Measurements from ENCODE around the gene MYO15A.

MYO15A gene

GRCh38 chr17:18106211-18106610 lies 2.3 kb upstream of the MYO15A start:
- DNase-seq = no peak

GRCh38 chr17:18107061-18107790 lies 1.3 kb upstream of the MYO15A start:
- no peak for DNase-seq

DNA sequence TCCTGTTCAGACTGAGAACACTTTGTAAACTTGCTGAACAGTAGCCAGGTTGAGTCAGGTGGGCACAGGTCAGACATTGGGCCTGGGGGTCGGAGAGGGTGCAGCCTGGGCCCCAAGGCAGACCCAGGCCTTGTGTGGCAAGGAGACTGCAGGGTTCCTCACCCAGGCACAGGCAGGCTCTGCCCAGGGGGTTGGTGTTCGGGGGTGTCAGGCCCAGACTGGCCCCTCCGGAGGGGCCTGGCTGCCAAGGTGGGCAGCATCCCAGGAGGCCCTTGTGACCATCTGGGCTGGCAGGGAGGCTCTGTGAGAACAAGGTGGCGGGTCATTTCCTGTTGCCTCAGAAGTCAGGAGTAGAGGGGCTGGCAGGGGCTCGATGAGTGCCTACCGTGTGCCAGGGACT lies 585 bp upstream of the MYO15A start:
- no peak for DNase-seq

DNA sequence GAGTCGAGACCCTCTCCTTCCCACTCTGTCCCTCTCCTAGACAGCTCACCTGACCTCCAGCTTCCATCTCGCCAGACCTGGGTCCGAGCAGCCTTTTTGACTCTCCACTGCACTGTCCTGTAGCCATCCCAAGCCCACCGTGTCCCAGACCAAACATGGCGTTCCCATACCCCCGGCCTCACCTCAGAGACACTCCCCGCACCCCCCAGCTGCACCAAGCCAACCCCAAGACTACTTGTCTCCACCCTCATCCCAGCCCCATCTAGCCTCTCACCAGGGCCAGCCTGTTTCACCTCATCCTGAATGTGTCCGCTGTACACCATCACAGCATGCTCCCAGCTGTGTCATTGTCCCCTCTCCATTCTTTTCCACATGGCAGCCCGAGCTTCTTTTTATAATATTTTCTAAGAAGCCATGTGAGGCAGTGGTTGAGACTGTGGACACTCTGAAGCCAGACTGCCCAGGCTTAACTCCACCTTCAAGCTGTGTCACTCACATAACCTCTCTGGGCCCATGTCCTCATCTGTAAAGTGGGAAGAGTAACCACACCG lies 1.5 kb downstream of the MYO15A start:
- no peak for DNase-seq

GRCh38 chr17:18110636-18111145 lies 2.1 kb downstream of the MYO15A start:
- no peak for DNase-seq

GRCh38 chr17:18111330-18111971 lies 2.9 kb downstream of the MYO15A start:
- no peak for DNase-seq

GRCh38 chr17:18115517-18115916 lies 7.0 kb downstream of the MYO15A start:
- no peak for DNase-seq

DNA sequence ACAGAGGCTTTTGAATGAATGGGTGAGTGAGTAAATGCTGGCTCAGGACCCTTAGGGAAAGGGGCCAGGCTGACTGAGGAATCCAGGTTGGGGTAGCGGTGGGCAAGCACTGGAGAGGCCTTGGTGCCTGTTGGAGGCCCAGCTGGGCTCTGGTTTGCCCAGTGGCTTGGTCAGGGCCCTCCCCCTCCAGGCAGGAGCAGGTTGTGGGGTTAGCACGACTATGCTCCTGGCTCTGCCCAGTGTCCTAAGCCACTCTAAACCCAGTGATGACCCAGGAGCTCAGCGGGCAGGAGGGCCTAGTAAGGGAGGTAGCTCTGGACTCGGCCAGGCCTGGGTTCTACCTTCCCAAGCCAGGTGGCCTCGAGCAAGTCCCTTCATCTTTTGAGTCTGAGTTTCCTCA lies 7.5 kb downstream of the MYO15A start:
- no peak for DNase-seq

DNA sequence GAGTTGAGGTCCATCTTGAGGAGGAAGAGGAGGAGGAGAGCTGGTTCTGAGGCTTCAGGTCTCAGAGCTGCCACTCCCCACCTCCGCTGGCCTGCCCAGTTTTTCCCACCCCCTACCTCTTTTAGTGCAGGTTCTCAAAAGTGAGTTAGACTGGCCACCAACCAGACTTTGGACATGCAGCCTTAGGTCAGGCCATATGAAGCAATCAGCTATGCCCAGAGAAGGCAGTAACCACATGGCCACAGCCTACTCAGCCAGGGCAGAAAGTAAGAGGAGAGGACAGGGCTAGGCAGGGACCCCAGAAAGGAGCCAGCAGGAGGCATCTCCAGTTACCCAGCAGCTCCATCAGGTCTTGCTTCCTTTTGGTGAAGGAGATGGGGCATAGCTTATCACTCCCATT lies 9.0 kb downstream of the MYO15A start:
- DNase-seq = no peak

DNA sequence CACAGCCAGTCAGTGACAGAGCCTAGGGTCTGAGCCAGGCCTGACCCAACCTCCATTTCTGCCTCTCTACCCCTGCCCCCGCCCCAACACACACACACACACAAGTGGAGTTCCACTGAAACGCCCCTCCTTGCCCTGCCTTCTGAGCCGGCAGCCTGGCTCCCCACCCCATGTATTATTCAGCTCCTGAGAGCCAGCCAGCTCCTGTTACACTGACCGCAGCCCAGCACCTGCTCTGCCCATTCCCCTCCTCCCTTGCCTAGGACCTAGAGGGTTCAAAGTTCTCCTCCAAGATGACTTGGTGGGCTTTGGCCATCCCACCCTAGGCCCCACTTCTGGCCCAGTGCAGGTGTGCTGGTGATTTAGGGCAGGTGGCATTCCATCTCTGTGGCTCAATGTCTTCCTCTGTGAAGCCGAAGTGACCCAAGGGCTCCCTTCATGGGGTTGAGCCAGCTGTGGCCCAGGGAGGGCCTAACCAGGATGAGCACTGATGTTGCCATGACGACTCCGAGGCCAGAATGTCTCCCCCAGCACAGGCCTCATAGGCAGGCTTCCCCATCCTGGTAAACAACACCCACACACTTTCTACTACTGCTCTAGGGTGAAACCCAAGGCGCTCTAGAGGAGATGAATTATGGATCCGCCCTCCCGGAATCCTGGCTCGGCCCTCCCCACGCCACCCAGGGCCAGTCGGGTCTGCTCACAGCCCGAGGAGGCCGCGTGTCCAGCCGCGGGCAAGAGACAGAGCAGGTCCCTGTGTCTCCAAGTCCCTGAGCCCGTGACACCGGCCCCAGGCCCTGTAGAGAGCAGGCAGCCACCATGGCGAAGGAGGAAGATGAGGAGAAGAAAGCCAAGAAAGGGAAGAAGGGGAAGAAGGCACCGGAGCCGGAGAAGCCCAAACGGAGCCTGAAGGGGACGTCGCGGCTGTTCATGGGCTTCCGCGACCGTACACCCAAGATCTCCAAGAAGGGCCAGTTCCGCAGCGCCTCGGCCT lies 9.7 kb downstream of the MYO15A start:
- DNase-seq = no peak

- no peak for DNase-seq
Measured at GRCh38 chr17:18119166-18119745, 10.7 kb downstream of the MYO15A start.

DNA sequence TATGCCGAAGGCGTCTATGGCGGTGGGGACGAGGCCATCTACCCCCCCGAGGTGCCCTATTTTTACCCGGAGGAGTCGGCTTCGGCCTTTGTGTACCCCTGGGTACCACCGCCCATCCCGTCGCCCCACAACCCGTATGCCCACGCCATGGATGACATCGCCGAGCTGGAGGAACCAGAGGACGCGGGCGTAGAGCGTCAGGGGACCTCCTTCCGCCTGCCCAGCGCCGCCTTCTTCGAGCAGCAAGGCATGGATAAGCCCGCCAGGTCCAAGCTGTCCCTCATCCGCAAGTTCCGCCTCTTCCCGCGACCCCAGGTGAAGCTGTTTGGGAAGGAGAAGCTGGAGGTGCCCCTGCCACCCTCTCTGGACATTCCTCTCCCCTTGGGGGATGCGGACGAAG lies 11.4 kb downstream of the MYO15A start:
- no peak for DNase-seq

DNA sequence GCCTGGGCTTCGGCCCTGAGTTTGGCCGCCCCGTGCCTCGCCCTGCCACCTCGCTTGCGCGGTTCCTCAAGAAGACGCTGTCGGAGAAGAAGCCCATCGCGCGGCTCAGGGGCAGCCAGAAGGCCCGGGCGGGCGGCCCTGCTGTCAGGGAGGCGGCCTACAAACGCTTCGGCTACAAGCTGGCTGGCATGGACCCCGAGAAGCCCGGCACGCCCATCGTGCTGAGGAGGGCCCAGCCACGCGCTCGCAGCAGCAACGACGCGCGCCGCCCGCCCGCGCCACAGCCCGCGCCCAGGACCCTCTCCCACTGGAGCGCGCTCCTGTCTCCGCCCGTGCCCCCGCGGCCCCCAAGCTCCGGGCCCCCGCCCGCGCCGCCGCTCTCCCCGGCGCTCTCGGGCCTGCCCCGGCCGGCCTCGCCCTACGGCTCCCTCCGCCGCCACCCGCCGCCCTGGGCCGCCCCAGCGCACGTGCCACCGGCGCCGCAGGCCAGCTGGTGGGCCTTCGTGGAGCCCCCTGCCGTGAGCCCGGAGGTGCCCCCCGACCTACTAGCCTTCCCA lies 12.0 kb downstream of the MYO15A start:
- no peak for DNase-seq

- no peak for DNase-seq
Measured at GRCh38 chr17:18121144-18121910, 12.8 kb downstream of the MYO15A start.

- DNase-seq = no peak
Measured at GRCh38 chr17:18122990-18123753, 14.6 kb downstream of the MYO15A start.

GRCh38 chr17:18124345-18125126 lies 16.0 kb downstream of the MYO15A start:
- no peak for DNase-seq

DNA sequence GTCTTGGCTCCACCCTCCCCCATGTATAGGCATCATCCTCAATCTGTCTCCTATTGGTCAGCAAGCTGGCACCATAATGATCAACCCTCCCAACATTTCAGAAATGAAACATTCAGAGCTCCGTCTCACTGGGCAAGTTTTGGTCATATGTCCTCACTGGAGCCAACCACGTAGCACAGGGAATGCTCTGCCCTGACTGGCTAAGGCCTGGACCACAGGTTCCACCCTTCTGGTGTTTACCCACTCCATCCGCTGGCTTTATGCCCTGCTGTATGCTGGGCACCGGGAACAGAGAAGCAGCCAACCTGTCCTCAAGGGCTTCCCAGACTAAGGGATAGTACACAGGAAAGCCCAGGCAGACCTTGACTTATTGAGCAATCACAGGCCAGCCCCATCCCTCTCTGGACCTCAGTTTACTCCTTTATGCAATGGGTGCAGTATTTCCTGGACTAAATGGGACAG lies 20.5 kb downstream of the MYO15A start:
- DNase-seq = no peak

GRCh38 chr17:18132711-18133110 lies 24.2 kb downstream of the MYO15A start:
- no peak for DNase-seq

DNA sequence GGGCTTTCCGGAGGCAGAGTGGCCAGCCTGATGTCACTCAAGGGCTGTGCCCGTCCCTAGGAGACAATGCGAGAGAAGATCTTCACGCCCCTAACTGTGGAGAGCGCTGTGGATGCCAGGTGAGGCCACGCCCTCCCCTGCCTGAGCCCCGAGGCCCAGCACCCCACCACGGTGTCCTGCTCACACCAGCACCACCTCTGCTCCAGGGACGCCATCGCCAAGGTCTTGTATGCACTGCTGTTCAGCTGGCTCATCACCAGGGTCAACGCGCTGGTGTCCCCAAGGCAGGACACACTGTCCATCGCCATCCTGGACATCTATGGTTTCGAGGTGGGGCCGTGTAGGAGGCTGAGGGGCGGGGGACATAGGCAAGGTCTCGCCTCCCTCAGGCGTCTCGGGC lies 27.8 kb downstream of the MYO15A start:
- no peak for DNase-seq
